NCI-H2107 treated with DMSO at 0.1 percent for 48 hours (cell line): ENCODE data around the gene TMEM200A.
"Not testable (repeated sequence)": the region's sequence is repeated elsewhere in the genome, so short reads cannot be mapped to it uniquely, and the experiment has no call there.

Experiments used
- DNase-seq: peaks from one replicate; lab custom pipeline; 2025; ENCODE audit not compliant: unreplicated experiment; lab: John Stamatoyannopoulos, UW

The TMEM200A gene

DNA sequence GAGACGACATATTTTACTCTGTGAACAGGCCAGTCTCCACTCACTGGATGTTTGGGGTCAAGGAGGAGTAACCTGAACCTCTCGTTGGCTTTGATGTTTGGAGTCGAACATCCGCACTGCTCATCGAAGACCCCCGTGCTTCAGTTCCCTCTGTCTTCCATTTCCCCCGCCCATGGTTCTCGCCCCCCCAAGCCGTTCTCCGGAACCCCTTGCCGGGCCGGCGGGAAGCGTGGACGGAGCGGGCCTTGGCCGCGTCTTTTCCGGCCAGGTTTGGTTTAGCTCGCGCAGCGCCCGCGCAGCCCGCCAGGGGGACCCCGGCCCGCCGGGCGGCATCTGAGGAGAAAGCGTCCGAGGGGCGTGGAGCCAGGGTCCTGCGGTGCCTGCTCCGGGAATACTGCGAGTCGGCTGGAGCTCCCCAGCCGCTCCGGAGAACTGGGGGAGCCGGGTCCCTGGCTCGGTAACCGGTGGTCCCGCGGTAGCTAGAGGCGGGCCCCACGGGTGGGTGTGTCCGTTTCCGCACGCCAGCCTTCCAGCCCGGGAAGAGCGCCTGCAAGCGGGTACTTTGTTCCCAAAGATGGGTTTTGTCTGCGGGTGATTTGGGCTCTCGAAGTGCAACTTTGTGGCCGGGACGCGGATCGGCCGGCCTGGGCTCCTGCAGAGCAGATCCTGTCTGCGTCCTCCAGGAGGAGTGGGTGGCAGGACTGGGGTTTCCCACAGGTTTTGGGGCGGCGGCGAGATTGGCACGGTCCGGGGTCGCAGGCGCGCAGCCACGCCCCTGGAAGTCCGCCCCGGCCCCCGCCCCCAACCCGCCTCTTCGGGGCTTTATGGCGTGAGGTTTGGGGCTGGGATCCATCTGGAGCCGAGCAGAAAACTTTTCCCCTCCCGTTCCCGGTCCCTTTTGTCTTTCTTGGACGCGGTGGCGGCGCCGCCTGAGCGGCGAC lies at the start of gene TMEM200A:
TMEM200A (plus strand) TSS at position 852 of the 941 bp plus-strand sequence. CDS start 74,406 bp downstream, outside the sequence.
- no peak for DNase-seq

DNA sequence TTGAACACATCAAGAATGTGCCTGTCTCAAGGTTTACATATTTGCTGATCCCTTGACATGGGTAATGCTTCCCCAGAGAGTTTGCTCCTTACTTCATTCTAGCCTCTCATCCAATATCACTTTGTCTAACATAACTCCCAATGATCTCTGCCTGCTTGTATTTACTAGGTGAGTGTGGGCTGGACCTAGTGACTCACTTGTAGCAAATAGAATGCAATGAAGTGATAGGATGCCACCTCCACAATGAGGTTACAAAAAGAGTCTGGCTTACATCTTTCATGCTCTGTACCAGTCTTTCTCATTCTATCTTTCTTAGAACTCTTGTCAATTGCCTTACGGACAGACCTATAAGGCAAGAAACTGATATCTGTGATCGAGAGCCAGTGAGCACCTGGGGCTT lies 44.9 kb upstream of the TMEM200A start:
- DNase-seq, result no peak

DNA sequence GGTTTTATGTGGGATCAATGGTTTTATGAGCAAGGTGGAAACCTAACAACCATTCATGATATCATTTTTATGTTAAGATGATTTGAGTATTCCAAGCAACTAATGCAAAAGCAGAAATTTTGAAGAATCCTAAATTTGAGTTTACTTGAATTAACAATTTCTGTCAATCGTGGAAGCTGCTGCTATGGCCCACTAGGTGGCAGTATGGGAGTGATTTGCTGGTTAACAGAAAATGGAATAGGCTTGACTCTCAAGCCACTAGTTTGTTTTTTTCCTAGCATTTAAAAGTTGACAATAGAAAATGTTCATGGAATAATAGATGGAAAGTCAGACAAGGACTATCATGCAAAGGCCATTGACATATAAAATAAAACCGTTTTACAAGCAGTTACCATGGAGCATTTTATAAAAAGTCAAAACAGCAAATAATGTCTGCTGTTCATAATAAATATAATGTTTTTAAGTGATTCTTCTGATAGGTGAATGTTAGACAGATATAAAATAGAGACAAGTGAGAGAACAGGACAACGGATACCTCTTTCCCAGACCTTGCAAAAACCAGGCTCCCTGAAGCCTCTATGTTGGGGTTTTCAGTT lies 43.0 kb upstream of the TMEM200A start:
- DNase-seq, result peak; percentile 6

DNA sequence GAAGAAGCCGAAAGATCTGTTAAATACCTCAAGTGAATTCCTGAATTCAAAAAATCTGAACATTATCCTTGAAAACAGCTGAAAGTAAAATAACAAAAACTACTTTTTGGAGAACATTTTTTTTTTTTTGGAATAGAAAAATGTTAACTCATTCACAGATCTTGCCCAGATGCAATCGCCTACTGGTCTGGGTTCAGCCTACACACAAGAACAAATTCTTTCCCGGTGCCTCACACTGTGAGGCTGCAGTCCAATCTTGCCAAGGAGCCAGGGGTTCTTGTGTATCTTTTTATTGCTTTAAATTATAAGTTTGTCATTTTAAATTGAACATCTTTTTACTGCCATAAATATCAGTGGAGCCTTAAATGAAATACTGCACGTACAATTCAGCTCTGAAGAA lies 41.2 kb upstream of the TMEM200A start:
- no peak for DNase-seq

DNA sequence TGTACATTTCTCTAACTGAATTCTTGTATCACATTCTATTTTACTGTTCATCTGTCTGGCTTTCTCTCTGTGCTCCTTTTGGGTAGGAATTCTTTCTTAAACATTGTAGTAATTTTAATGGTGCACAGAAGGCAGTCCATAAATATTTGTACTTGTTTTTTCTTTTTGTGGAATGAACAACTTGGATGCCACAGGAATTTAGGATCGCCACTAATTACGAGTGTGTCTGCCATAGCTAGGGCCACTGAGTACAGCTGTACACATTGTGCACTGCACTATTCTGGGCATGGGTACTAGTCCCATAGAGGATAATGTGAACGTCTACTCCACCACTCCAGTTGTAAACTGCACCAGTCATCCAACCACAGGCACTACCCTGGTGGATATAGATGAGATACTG lies 39.3 kb upstream of the TMEM200A start:
- no peak for DNase-seq

DNA sequence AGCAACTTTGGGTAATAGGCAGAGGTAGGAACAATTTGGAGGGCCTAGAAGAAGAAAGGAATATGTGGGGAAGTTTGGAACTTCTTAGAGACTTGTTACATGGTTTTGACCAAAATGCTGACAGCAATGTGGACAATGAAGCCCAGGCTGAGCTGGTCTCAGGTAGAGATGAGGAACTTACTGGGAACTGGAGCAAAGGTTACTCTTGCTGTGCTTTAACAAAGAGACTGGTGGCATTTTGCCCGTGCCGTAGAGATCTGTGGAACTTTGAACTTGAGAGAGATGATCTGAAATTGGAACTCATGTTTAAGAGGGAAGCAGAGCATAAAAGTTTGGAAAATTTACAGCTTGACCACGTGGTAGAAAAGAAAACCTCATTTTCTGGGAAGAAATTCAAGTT lies 28.3 kb upstream of the TMEM200A start:
- no peak for DNase-seq

DNA sequence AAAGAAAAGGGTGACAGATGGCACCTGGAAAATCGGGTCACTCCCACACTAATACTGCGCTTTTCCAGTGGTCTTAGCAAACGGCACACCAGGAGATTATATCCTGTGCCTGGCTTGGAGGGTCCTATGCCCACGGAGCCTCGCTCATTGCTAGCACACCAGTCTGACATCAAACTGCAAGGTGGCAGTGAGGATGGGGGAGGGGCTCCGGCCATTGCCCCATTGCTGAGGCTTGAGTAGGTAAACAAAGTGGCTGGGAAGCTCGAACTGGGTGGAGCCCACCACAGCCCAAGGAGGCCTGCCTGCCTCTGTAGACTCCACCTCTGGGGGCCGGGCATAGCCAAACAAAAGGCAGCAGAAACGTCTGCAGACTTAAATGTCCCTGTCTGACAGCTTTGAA lies 19.5 kb upstream of the TMEM200A start:
- DNase-seq, result not testable (repeated sequence)

DNA sequence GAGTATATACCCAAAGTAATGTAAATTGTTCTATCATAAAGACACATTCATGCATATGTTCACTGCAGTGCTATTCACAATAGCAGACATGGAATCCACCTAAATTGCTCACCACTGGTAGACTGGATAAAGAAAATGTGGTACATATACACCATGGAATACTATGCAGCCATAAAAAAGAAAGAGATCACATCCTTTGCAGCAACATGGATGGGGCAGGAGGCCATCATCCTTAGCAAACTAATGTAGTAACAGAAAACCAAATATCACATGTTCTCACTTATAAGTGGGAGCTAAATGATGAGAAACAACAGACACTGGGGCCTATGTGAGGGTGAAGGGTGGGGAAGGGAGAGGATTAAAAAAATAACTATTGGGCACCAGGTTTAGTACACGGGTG lies 11.5 kb upstream of the TMEM200A start:
- DNase-seq, result no peak

DNA sequence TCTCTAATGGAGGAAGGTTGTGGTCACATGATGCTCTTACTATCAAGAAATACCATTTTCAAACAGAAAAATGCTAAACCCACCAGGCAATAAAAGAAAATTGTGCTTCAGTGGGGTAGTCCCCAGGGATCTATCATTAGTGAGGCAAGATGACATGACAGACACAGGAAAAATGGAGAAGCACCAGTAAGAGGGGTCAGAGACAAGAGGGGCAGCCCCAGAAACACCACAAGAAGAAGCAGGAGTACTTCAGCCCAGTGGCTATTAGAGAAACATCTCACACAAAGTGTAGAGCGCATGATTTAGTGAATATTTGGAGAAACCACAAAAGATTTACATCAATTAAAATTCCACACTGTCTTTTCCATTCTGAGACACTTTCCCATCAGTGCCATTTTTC lies 10.2 kb upstream of the TMEM200A start:
- DNase-seq, result no peak

DNA sequence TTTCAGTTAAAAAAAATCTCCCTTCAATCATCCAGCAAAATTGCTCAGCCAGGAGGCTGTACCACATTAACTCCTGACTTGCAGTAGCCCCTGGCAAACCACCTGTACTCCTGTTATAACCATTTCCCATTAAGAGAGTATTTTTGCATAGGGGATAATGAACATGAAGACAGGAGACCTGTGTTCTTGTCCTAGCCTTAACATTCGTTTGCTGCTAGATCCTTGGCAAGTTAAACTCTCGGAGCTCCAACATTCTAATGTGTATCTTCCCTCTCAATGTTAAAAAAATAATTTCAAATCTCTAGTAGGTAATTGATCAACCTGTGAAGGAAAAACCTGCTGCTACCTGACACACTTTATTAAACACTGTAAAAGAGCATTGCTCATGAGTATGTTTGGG lies 8.4 kb upstream of the TMEM200A start:
- no peak for DNase-seq

DNA sequence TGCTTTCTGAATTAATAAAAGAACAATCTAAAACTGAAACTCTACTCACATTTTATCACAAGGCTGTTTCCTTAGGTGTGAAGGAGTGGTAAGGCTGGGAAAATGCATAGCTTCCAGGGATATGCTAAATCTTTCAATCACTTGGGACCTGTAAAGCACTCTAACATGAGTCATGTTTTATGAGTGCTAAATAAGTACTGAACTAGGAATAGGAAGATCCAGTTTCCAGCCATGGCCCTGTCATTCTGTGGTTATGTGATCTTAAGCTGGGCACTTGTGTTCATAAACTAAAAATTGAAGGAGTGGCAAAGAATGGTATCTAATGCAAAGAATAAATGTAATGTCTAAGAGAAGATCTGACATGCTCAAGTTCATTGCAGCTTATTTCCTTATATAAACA lies 6.1 kb upstream of the TMEM200A start:
- DNase-seq, result no peak

DNA sequence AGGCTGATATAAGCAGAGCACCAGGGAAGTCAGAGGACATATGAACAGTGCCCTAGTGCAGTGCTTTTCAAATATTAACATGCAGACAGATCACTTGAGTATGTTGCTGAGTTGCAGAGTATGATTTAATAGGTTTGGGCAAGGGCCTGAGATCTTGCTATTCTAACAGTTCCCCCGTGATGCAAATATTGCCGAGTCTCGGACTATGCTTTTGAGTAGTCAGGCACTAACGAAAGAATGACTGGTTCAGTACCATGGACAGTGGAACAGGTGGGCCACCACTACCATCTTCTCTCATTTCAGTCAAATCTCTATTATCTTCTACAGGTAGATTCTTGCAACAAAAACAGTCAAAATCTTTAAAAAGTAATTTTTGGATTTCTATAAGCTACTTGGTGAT lies 3.7 kb upstream of the TMEM200A start:
- DNase-seq, result no peak

DNA sequence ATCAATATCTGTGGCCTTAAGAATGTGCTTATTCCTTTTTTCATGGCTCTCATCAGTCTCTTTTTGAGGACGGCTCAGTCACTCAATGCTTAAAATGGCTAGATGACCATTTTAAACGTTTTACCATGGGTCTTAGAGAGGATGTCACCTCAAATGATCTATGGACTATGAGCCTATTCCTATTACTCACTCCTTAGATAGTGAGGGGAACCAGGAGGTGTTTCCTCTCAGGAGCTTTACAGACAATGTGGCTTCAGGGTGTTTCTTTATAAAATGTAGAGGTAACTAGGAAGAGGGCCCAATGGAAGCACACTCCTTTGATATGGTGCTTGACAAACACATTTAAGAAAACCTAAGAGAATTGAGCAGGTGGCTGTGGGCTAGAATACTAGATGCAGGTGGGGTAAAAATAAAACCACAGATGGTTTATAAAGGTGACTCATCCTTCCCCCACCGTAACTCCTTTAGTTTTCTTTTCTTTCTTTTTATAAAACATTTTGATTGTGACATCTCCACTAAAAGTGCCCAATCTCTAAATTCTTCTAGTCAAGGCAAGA lies 1.5 kb upstream of the TMEM200A start:
- no peak for DNase-seq

DNA sequence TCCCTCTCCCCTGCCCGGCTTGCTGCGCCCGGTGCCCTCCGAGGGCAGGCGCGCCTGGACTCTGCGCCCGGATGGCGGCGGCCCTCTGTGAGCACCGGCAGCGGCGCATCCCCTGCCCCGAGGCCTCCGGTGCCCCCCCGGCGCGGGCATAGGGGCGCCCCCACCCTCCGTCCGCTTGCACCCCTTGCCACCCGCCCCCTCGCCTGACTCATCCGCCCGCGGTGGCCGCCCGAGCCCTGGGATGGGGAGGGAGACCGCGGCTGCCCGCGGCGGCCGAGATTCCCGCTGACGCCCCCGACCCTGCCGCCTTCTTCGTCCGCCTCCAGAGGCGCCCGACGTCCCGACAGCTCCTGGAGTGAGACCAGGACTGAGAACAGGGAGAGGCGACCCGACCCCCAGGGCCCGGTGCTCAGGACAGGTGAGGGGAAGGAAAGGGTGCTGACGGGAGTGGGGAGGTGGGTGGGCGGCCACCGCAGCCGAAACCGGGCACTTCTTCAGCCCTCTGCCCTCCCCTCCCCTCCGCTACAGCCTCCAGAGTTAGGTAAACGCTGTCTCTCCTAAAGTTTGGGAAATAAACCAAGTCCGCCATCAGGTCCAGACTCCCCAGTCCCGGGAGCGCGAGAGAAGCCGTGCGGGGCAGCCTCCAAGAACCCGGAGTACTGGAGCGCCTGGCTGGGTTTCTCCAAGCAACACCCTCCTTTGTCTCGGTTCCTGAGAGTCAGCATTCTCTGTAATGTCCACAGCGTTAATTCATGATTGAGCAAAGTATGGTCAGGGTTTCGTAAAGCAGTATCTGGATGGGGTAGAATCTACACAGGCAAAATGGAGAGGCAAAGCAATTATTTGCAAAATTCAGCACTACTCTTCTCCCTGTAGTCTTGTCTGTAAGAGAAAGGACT lies 539 bp downstream of the TMEM200A start:
- DNase-seq, result no peak

DNA sequence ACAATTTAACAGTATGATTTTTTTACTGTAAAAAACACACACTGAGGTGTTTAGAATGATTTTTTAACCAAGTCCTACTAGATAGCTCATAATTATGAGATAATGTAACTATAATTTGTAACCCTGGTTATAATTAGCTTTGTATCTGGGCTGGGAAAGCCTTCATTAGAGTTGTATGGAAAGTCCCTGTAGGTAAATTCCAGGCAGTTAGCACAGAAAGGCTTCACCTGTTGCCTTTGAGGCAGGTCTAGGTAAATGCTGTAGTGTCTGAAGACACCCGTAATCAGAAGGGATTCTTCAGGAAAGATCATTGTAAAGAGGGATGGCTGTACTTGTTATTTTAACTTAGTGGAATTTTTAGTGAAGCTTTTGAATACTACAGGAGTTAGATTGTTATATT lies 1.9 kb downstream of the TMEM200A start:
- no peak for DNase-seq

DNA sequence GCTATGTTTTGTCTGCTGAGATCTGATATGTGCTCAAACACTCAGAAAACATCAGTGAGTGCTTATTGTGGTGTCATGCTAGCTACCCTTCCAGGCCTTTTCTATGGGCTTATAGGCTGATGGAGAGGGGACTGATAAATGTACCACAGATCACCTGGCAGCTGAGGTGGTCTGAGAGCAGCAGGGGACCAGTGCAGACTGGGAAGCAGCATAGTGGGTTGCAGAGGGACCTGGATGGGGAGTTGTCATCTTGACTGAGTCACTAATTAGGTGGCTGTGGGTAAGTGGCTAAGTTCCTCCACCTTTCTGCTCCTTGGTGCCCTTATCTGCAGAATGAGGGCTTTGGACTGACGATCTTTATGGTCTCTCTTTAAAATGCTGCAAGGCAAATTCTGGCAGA lies 2.8 kb downstream of the TMEM200A start:
- DNase-seq, result no peak

DNA sequence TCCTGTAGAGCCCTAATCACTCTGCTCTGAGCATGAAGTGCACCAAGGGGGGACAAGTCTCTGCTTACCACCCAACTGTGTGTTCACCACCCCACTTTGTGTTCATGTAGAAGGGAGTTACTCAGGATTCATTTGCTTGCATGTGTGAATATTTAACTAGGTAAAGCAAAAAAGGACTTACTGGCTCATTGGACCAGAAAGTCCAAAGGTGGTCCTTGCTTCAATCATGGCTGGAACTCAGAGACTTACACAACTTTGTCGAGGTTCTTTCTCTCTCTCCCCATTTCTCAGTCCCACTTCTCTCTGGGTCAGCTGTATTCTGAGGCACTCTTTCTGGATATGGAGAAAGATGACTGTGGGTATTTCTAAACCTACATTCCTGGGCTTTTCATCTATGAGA lies 4.0 kb downstream of the TMEM200A start:
- no peak for DNase-seq

DNA sequence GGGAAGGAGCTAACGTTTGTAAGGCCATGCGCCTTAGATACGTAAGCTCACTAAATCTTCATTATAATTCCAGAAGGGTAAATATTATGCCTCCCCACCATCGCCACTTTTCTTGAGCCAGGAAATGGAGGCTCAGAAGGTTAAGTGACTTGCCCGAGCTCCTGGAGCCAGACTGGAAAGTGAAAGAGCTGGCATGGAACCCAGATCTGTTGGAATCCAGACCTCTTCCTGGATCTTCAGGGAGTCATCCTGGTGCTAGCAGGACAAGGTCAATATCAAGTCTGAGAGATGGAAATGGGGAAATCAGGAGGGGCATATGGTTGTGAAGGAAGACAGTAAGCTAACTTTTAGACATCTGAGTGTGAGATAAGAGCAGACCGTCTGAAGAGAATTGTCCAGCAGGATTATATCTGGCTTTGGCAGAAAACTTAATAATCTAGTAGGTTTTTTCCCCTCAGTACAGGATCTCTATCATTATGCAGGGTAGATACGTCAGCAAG lies 6.2 kb downstream of the TMEM200A start:
- DNase-seq, result no peak

DNA sequence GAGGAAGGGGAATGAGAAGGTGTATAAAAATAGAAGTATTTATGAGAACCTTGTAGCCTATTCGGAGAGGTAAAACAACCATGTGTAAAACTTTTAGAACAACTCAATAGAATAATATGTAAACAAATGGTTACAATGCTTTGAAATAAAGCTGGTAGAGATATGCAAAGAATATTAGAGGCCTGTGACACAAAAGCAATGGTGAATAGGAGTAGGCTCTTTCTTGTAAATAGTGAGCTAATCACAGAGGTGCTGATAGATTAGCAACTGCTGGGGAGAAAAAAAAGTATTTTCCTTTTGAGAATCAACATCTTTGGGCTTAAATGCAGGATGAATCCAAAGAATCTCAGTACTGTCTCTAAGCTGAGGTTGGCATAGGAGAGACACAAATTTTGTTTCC lies 7.0 kb downstream of the TMEM200A start:
- DNase-seq, result no peak

DNA sequence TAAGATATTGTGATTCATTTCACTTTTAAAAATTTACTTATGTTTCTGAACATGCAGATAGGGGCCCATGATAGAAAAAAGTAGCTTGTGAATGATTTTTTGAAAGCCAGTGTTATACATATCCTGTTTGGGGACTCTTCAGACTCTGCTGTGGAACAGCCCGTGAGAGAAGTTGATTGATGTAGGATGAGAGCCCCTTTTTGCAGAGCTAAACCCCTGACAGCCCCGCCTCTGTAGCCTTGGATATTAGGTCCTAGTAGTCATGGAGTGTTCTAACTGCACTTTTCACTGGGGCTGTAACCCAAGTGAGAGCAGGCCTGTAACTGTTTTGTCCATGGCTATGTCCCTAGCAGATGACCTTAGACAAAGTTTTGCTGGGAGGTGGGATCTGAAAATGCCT lies 8.2 kb downstream of the TMEM200A start:
- no peak for DNase-seq

DNA sequence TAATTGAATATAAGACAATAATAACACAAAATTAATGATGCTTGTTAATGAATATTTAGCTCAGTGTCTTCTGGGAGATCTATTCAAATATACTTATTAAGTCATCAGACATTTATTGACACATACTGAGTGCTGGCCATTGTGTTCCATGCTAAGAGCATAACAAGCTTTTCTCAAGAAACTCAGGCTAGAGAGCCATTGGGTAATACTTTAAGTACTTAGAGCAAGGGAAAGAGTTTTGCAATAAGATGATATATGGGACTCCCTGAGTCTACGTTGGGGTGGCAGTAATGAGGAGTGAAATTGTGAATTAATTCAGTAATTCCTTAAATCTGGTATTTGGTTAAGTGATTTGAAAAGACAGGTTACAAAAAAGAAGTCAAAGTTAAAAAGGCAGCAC lies 11.1 kb downstream of the TMEM200A start:
- DNase-seq, result no peak
